ENCODE results near the gene PDK4. TPM values are rescaled to one million over a fixed set of nuclear protein-coding genes. Genes with fewer than 3 reads are reported as not detected.
A peak's percentile ranks its signal among the peaks of the same experiment; 100 is the strongest.

The PDK4 gene
- total RNA-seq, 1 donor from 2014 or later = 0.07 TPM

DNA sequence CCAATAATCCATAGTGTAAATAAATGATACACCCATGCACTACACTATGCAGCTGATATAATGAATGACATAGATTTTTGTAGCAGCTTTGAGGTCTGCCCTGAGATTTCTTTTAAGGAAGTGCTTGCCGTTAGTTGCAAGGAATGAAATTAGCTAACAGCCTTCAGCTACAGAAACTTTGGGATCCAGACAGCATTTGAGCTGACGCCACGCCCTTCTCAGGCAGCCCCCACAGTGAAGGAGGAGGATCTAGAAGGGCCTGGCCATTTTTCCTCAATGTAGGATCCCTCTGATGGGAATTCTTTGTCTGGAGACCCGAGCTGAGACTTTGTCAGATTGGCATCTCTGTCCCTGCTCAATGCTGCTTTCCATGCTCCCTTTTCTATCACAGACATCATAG, 6.1 kb upstream of the PDK4 start:
- Mint-ChIP-seq H3K27ac (ENCODE audit: unreplicated experiment) (no peak overlapping the region), H3K4me1 (peaks cover 6% of the 10 kb centered on the region), H3K4me3 (no peak overlapping the region), H3K27me3 (ENCODE audit: low read depth) (peaks cover 56% of the 10 kb centered on the region), H3K9me3 (peaks cover 2% of the 10 kb centered on the region), H3K36me3 (ENCODE audit: low read depth) (peaks cover 2% of the 10 kb centered on the region)
- no peak for DNase-seq (ENCODE audit: low read depth, low spot score)
- TF ChIP-seq, protein P1, sequence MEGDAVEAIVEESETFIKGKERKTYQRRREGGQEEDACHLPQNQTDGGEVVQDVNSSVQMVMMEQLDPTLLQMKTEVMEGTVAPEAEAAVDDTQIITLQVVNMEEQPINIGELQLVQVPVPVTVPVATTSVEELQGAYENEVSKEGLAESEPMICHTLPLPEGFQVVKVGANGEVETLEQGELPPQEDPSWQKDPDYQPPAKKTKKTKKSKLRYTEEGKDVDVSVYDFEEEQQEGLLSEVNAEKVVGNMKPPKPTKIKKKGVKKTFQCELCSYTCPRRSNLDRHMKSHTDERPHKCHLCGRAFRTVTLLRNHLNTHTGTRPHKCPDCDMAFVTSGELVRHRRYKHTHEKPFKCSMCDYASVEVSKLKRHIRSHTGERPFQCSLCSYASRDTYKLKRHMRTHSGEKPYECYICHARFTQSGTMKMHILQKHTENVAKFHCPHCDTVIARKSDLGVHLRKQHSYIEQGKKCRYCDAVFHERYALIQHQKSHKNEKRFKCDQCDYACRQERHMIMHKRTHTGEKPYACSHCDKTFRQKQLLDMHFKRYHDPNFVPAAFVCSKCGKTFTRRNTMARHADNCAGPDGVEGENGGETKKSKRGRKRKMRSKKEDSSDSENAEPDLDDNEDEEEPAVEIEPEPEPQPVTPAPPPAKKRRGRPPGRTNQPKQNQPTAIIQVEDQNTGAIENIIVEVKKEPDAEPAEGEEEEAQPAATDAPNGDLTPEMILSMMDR (conservative IDR thresholded peaks at IDR 0.05) = no peak

DNA sequence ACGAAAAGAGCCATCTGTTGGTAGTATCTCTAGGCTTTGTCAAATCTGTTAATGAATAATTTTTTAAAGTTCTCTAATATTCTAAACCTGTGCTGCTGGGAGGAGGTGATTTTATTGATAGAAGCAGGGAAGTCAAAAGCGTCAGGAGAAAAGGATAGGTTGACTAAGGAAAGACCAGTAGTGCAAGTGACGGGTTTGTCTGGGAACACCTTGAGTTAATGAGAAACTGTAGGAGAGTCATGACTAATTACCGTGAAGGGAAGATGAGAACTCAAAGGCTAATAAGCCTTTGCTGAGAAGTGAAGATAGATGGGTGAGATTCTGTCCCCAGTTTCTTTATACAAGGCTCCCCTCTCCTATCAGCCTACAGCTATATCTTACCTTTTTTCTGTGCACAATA, 5.0 kb upstream of the PDK4 start:
- Mint-ChIP-seq H3K4me1 (peaks cover 4% of the 10 kb centered on the region), H3K27me3 (ENCODE audit: low read depth) (peaks cover 67% of the 10 kb centered on the region), H3K9me3 (peaks cover 2% of the 10 kb centered on the region), H3K27ac (ENCODE audit: unreplicated experiment) (no peak overlapping the region), H3K4me3 (no peak overlapping the region), H3K36me3 (ENCODE audit: low read depth) (peaks cover 2% of the 10 kb centered on the region)
- no peak for DNase-seq (ENCODE audit: low read depth, low spot score)
- TF ChIP-seq, protein P1 (conservative IDR thresholded peaks at IDR 0.05) = no peak

DNA sequence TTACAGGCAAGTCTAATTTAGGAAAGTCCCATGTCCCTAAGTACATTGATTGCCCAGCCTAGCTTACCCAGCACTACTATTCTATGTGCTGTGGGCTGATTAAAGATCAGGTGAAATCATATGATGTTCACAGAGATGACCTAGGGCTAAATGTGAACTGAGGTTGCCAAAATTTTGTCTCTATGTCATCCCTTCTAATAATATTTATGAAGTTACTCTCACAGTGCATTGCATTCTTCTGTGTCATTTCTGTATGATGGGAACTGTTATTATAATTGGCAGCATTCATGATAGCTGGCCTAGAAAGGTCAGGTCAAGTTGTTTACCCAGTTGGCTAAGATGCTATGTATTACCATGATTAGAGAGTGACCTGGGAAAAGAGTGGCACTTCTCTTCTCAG, 2.8 kb upstream of the PDK4 start:
- no peak for DNase-seq (ENCODE audit: low read depth, low spot score)
- Mint-ChIP-seq H3K27me3 (ENCODE audit: low read depth) (peaks cover 90% of the 10 kb centered on the region), H3K9me3 (no peaks in the 10 kb centered on the region), H3K36me3 (ENCODE audit: low read depth) (no peaks in the 10 kb centered on the region), H3K4me3 (no peak overlapping the region), H3K27ac (ENCODE audit: unreplicated experiment) (no peak overlapping the region), H3K4me1 (peaks cover 9% of the 10 kb centered on the region)
- TF ChIP-seq, protein P1 (conservative IDR thresholded peaks at IDR 0.05) = no peak

DNA sequence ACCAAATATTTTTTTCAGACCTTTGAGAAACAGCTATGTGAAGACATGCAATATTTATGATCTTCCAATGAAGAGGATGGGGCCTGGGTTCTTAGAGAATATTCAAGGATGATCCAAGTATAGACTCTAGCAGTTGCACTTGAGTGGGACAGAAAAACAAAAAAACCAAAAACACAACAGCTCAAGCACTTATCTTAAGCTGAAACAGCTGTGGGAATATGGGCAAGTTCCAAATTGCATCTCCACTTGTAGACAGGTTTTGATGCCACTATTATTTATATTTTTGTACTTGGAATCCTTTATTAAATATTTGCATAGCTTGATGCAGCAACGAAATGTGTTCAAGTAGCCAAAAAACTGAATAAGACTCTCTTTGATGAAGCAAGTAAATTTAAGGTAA, 2.2 kb upstream of the PDK4 start:
- TF ChIP-seq, protein P1 (conservative IDR thresholded peaks at IDR 0.05) = no peak
- no peak overlapping the region for H3K4me3 Mint-ChIP-seq
- H3K27me3 Mint-ChIP-seq (ENCODE audit: low read depth) = peaks cover 91% of the 10 kb centered on the region
- DNase-seq (ENCODE audit: low read depth, low spot score) = no peak
- H3K27ac Mint-ChIP-seq (ENCODE audit: unreplicated experiment) = no peak overlapping the region
- H3K36me3 Mint-ChIP-seq (ENCODE audit: low read depth) = no peaks in the 10 kb centered on the region
- H3K9me3 Mint-ChIP-seq = no peaks in the 10 kb centered on the region
- peaks cover 9% of the 10 kb centered on the region for H3K4me1 Mint-ChIP-seq

DNA sequence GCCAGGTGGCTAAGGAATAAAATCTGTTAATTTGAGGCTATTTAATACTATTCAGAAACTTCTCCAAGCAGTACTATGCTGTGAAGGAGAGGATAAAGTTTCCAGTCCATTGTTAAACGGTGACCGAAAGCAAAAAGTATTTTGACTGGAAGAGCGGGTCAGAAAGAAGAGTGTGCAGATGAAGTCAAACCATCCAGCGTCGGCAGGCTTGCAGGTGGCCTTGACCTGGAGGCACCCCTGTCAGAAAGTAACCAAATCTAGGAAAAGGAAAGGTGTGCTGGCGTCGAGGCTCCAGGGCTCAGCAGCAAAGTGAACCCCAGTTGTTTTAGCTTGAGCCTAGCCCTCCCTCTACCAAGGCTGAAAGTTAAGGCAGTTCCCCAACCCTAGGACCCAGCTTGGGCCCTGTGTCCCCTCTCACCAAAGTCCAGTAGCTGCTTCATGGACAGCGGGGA, 544 bp downstream of the PDK4 start:
- TF ChIP-seq, protein P1 (conservative IDR thresholded peaks at IDR 0.05) = no peak
- Mint-ChIP-seq H3K27me3 (ENCODE audit: low read depth) (peaks cover 92% of the 10 kb centered on the region), H3K36me3 (ENCODE audit: low read depth) (no peaks in the 10 kb centered on the region), H3K4me1 (peaks cover 9% of the 10 kb centered on the region), H3K4me3 (peak overlapping the region; percentile 75), H3K27ac (ENCODE audit: unreplicated experiment) (no peak overlapping the region), H3K9me3 (no peaks in the 10 kb centered on the region)
- no peak for DNase-seq (ENCODE audit: low read depth, low spot score)

DNA sequence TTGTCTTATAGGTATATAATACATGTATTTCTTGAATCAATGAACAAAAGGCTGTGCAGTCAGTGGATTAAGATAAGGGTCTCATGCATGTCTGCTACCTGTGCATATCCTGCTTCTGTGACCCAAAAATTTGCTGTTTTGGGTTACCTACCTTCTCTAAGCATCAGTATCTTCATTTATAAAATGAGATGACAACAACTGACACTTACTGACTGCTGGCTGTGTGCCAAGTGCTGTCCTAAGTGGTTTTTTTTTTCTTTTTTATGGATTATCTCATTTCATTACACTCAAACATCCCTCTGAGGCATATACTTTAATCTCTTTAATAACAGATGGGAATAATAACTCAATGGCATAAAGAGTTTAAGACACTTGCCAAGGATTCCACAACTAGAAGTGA, 2.1 kb downstream of the PDK4 start:
- no peak overlapping the region for H3K4me3 Mint-ChIP-seq
- no peak for DNase-seq (ENCODE audit: low read depth, low spot score)
- peaks cover 9% of the 10 kb centered on the region for H3K4me1 Mint-ChIP-seq
- no peaks in the 10 kb centered on the region for H3K36me3 Mint-ChIP-seq (ENCODE audit: low read depth)
- H3K27me3 Mint-ChIP-seq (ENCODE audit: low read depth) = peaks cover 88% of the 10 kb centered on the region
- H3K27ac Mint-ChIP-seq (ENCODE audit: unreplicated experiment) = no peak overlapping the region
- no peaks in the 10 kb centered on the region for H3K9me3 Mint-ChIP-seq
- TF ChIP-seq, protein P1 (conservative IDR thresholded peaks at IDR 0.05) = no peak

Data from neural crest cell (in vitro differentiated cells).